ENCODE results near the gene IL18R1.

GRCh38 chr2:102336502-102336945, 19.1 kb upstream of the IL18R1 start:
- TF ChIP-seq CTCF (IDR thresholded peaks at IDR 0.05) (no peak), POLR2A (IDR thresholded peaks at IDR 0.05) (no peak), POLR2AphosphoS5 (IDR thresholded peaks at IDR 0.05) (no peak)

Measured in sigmoid colon (tissue), 4 donors.